HepG2 (cell line): ENCODE data around the gene AKT2. TPM values are rescaled to one million over a fixed set of nuclear protein-coding genes. Genes with fewer than 3 reads are reported as not detected.

Experiments
- ATAC-seq: fragments of 200-7000 bp; cut with Tn5 transposase; 3 replicates; pipeline ENCODE4 v1.9.1; 2020; ENCODE audit warnings: mild to moderate bottlenecking, moderate library complexity
- BruUV-seq: library from RNA; stranded (reverse); fragments of 400-500 nt; replicated peaks from 2 replicates; lab custom pipeline; 2021; lab: Mats Ljungman, UMichigan
- CTCF ChIA-PET: fragments of 300-600 bp; formaldehyde crosslinking; extraction: SDS; loops from one replicate; lab custom pipeline; 2021; ENCODE audit warnings: low total read pairs, inconsistent platforms, low intra/inter-chr PET ratio; lab: Yijun Ruan, JAX
- POLR2A ChIA-PET: fragments of 350-600 bp; sonication (Branson Sonifier 250); formaldehyde crosslinking; loops from one replicate; lab custom pipeline; 2020; ENCODE audit warnings: antibody characterized with exemption, inconsistent platforms; lab: Yijun Ruan, JAX
- DNase-seq: peaks from one replicate; pipeline ENCODE4 v3.0.0-alpha.2; 2015; ENCODE audit warnings: low spot score
- FAIRE-seq: peaks from 3 replicates; lab custom pipeline; 2011; peaks lifted over from hg19 to GRCh38; lab: Jason Lieb, UNC
- H2AFZ ChIP-seq: one replicate; pipeline ENCODE4 v1.6.1; 2011; ENCODE audit warnings: low read length, inconsistent platforms
- H3K27ac ChIP-seq: fragments of 300-600 bp; 3 replicates; pipeline ENCODE4 v1.8.0; 2011; ENCODE audit warnings: mixed run types, mild to moderate bottlenecking, mixed read lengths, low read length, inconsistent platforms; ENCODE audit not compliant: insufficient read depth; ENCODE audit errors: extremely low read length
- H3K27me3 ChIP-seq, 2 experiments: fragments of 200-600 bp in 1 of 2; 2 replicates in 1 of 2; 3 replicates in 1 of 2; pipeline versions ENCODE4 v1.6.0 to v1.8.0; 2011; ENCODE audit warnings: low read length in 2 of 2, mild to moderate bottlenecking in 2 of 2, moderate library complexity in 2 of 2, inconsistent platforms in 1 of 2; ENCODE audit not compliant: insufficient read depth in 2 of 2, control insufficient read depth in 1 of 2
- H3K36me3 ChIP-seq, 2 experiments: fragments of 200-600 bp in 1 of 2; replicated peaks in 1 of 2; 2 replicates in 1 of 2; 3 replicates in 1 of 2; pipeline versions ENCODE4 v1.5.1 to v1.8.0; 2011; ENCODE audit warnings: low read length in 2 of 2, inconsistent platforms in 1 of 2; ENCODE audit not compliant: insufficient read depth in 2 of 2, control insufficient read depth in 1 of 2
- H3K4me1 ChIP-seq: 2 replicates; pipeline ENCODE4 v1.5.1; 2012; ENCODE audit warnings: low read length, inconsistent platforms; ENCODE audit not compliant: insufficient read depth
- H3K4me2 ChIP-seq: 2 replicates; pipeline ENCODE4 v1.6.0; 2011; ENCODE audit warnings: low read depth, low read length, inconsistent platforms
- H3K4me3 ChIP-seq, 3 experiments: fragments of 200-600 bp in 1 of 3; sonication (generic), shearing (Covaris generic) in 1 of 3; replicated peaks in 1 of 3; 2 replicates each; pipeline ENCODE4 v1.5.1; 2011 to 2016; ENCODE audit warnings: low read length in 3 of 3, inconsistent platforms in 2 of 3, low read depth in 2 of 3, mild to moderate bottlenecking in 2 of 3, control low read depth in 1 of 3, mixed read lengths in 1 of 3; ENCODE audit not compliant: insufficient read depth in 1 of 3
- H3K79me2 ChIP-seq: one replicate; pipeline ENCODE4 v1.6.1; 2011; ENCODE audit warnings: low read length, inconsistent platforms; ENCODE audit not compliant: insufficient read depth
- H3K9ac ChIP-seq: 2 replicates; pipeline ENCODE4 v1.6.0; 2011; ENCODE audit warnings: mild to moderate bottlenecking, low read depth, low read length, inconsistent platforms; ENCODE audit not compliant: insufficient read depth
- H3K9me3 ChIP-seq: 2 replicates; pipeline ENCODE4 v1.5.1; 2012; ENCODE audit warnings: mild to moderate bottlenecking, low read length
- H4K20me1 ChIP-seq: 2 replicates; pipeline ENCODE4 v1.6.0; 2011; ENCODE audit warnings: inconsistent platforms, mild to moderate bottlenecking, low read length, moderate library complexity; ENCODE audit not compliant: insufficient read depth
- E2F1 ChIP-seq: sonication (generic); formaldehyde crosslinking; IDR thresholded peaks from 2 replicates; pipeline ENCODE4 v1.5.0; 2020; ENCODE audit warnings: missing genetic modification reagents
- ETV6 ChIP-seq: sonication (generic); formaldehyde crosslinking; conservative IDR thresholded peaks from 2 replicates; pipeline ENCODE4 v1.4.0; 2020; ENCODE audit warnings: missing genetic modification reagents
- FOXK1 ChIP-seq: sonication (generic); formaldehyde crosslinking; IDR thresholded peaks from 2 replicates; pipeline ENCODE4 v1.4.0; 2020; ENCODE audit warnings: low read depth, missing genetic modification reagents, borderline replicate concordance
- HNRNPL ChIP-seq: fragments of 200-400 bp; formaldehyde crosslinking; IDR thresholded peaks from 2 replicates; pipeline ENCODE4 v1.6.1; 2017; ENCODE audit warnings: mild to moderate bottlenecking, low read depth, low read length
- IRF9 ChIP-seq: sonication (generic); formaldehyde crosslinking; IDR thresholded peaks from 2 replicates; pipeline ENCODE4 v1.8.0; 2022; ENCODE audit warnings: missing genetic modification reagents, mild to moderate bottlenecking, borderline replicate concordance
- ISL2 ChIP-seq: sonication (generic); formaldehyde crosslinking; IDR thresholded peaks from 2 replicates; pipeline ENCODE4 v1.5.0; 2020; ENCODE audit warnings: missing genetic modification reagents
- MTF2 ChIP-seq: sonication (generic); formaldehyde crosslinking; IDR thresholded peaks from 2 replicates; pipeline ENCODE4 v1.5.0; 2020; ENCODE audit warnings: missing genetic modification reagents, borderline replicate concordance
- RXRB ChIP-seq: IDR thresholded peaks from 2 replicates; pipeline ENCODE4 v1.6.1; 2016; ENCODE audit warnings: borderline replicate concordance, missing genetic modification reagents, missing compliant biosample characterization
- SNAI1 ChIP-seq: sonication (generic); formaldehyde crosslinking; IDR thresholded peaks from 2 replicates; pipeline ENCODE4 v1.5.0; 2020; ENCODE audit warnings: mild to moderate bottlenecking, missing genetic modification reagents, borderline replicate concordance
- TBX2 ChIP-seq: sonication (generic); formaldehyde crosslinking; IDR thresholded peaks from 2 replicates; pipeline ENCODE4 v1.5.0; 2020; ENCODE audit warnings: missing genetic modification reagents, mild to moderate bottlenecking, borderline replicate concordance
- TEF ChIP-seq: sonication (generic); formaldehyde crosslinking; IDR thresholded peaks from 2 replicates; pipeline ENCODE4 v1.5.0; 2020; ENCODE audit warnings: missing genetic modification reagents
- THAP11 ChIP-seq: IDR thresholded peaks from 2 replicates; pipeline ENCODE4 v1.6.1; 2016; ENCODE audit warnings: missing biosample characterization, missing genetic modification reagents
- ZFY ChIP-seq: sonication (generic); formaldehyde crosslinking; IDR thresholded peaks from 2 replicates; pipeline ENCODE4 v1.4.0; 2020; ENCODE audit warnings: missing genetic modification reagents
- ZNF17 ChIP-seq: sonication (generic); formaldehyde crosslinking; IDR thresholded peaks from 2 replicates; pipeline ENCODE4 v1.5.0; 2020; ENCODE audit warnings: mild to moderate bottlenecking, missing genetic modification reagents
- ZNF496 ChIP-seq: sonication (generic); formaldehyde crosslinking; IDR thresholded peaks from 2 replicates; pipeline ENCODE4 v1.8.1; 2023; ENCODE audit warnings: mild to moderate bottlenecking, moderate library complexity, missing genetic modification reagents; ENCODE audit not compliant: insufficient replicate concordance
- ZNF629 ChIP-seq: sonication (generic); formaldehyde crosslinking; conservative IDR thresholded peaks from 2 replicates; pipeline ENCODE4 v1.5.0; 2020; ENCODE audit warnings: missing genetic modification reagents
- ZSCAN30 ChIP-seq: sonication (generic); formaldehyde crosslinking; IDR thresholded peaks from 2 replicates; pipeline ENCODE4 v1.5.0; 2020; ENCODE audit warnings: mild to moderate bottlenecking, missing genetic modification reagents
- WGBS: methylation state at CpG from one replicate; pipeline ENCODE4 v1.1.6; 2017; ENCODE audit warnings: low lambda C conversion rate; 5-methylcytosine and 5-hydroxymethylcytosine counted together
- in situ Hi-C: cut with HindIII; loops from 2 replicates; pipeline ENCODE4 v1.10.0; 2017; ENCODE audit warnings: low pct_unique_long_range_greater_than_20kb; ENCODE audit not compliant: extremely low pct_ligation_motif_present
- intact Hi-C: fragments of 100-400 bp; cut with micrococcal nuclease; formaldehyde crosslinking; loops from one replicate; pipeline ENCODE4 v1.10.0; 2022; ENCODE audit not compliant: unreplicated experiment
- polyA plus RNA-seq, 8 experiments: library from polyadenylated mRNA; depleted of rRNA in 3 of 8; stranded (reverse) in 7 of 8; unstranded in 1 of 8; fragments of >200 nt; fragmentation: Illumina TruSeq in 4 of 8; extraction: Trizol in 4 of 8; gene quantifications; 2 replicates each; pipeline versions ENCODE4 v1.2.1 to v1.2.3, GENCODE V29; 2011 to 2016; ENCODE audit warnings: low read depth in 4 of 8, missing spikeins in 1 of 8, mixed read lengths in 1 of 8; ENCODE audit not compliant: insufficient read depth in 1 of 8
- total RNA-seq, 5 experiments: library from RNA; depleted of rRNA; stranded (reverse); fragments of >200 nt; fragmentation: Illumina TruSeq; extraction: Trizol; gene quantifications; 2 replicates each; pipeline ENCODE4 v1.2.3, GENCODE V29; 2016; ENCODE audit warnings: low read depth in 1 of 5

Gene AKT2
- total and polyA plus RNA-seq, 2 of the 13 experiments (the other 11 are each of a cell fraction or from before 2014, with no cell fraction given): 82.1 to 173 TPM

GRCh38 chr19:40265055-40265762 is 19.9 kb downstream of the AKT2 start (continued):
- TF ChIP-seq HNRNPL (no peak), TBX2 (CRISPR knock-in tag) (no peak), THAP11 (CRISPR knock-in tag) (no peak), ZFY (CRISPR knock-in tag) (no peak), E2F1 (CRISPR knock-in tag) (no peak), FOXK1 (CRISPR knock-in tag) (no peak), RXRB (CRISPR knock-in tag) (no peak), ZSCAN30 (CRISPR knock-in tag) (no peak), ISL2 (no peak), ZNF496 (no peak), ZNF17 (CRISPR knock-in tag) (no peak), MTF2 (CRISPR knock-in tag) (no peak)

- in situ Hi-C loops (no loop called here), intact Hi-C loops (no loop called here)
- ChIA-PET CTCF (no interaction called here), POLR2A (no interaction called here)
- Histone ChIP-seq H3K27me3 (no peaks in the 10 kb centered on the region), H3K79me2 (peaks cover 50% of the 10 kb centered on the region), H3K27ac (no peak overlapping the region), H3K9me3 (no peaks in the 10 kb centered on the region), H3K9ac (no peak overlapping the region), H3K4me3 (no peak overlapping the region), H3K4me2 (no peak overlapping the region), H2AFZ (no peak overlapping the region), H3K4me1 (peaks cover 17% of the 10 kb centered on the region), H4K20me1 (peaks cover 20% of the 10 kb centered on the region; the same call in 1 of the 2 replicates), H3K36me3 (peaks cover 13 to 31% of the 10 kb centered on the region in 2 experiments; a peak in 4 of 5 replicates)
- ATAC-seq (no peak), FAIRE-seq (no peak), DNase-seq (no peak)
- WGBS: 94% methylated on average over 19 of the region's 19 CpGs
- TF ChIP-seq ZNF629 (CRISPR knock-in tag) (peak; percentile 86), TEF (no peak), IRF9 (CRISPR knock-in tag) (no peak), SNAI1 (CRISPR knock-in tag) (no peak), ETV6 (no peak)
- BruUV-seq: no TSS peak
Measured at GRCh38 chr19:40264314-40265054, 20.7 kb downstream of the AKT2 start.
